K562 (cell line): ENCODE measurements around the gene GPR108. TPM values are rescaled to one million over a fixed set of nuclear protein-coding genes. Genes with fewer than 3 reads are reported as not detected.

Experiments
- ARID1B ChIP-seq: fragments of 450-650 bp; IDR thresholded peaks from 2 replicates; pipeline ENCODE4 v1.6.1; 2016; ENCODE audit warnings: antibody characterized with exemption, mild to moderate bottlenecking, inconsistent platforms
- CBFA2T2 ChIP-seq: fragments of 450-650 bp; conservative IDR thresholded peaks from 2 replicates; pipeline ENCODE4 v1.6.1; 2017; ENCODE audit warnings: mild to moderate bottlenecking
- CBFA2T3 ChIP-seq: fragments of 450-650 bp; IDR thresholded peaks from 2 replicates; pipeline ENCODE4 v1.6.1; 2017
- HSF4 ChIP-seq: fragments of 250-450 bp; sonication (Bioruptor Pico); IDR thresholded peaks from 2 replicates; pipeline ENCODE4 v2.1.2; 2022; ENCODE audit warnings: mild to moderate bottlenecking, moderate library complexity, borderline replicate concordance
- MEF2D ChIP-seq: conservative IDR thresholded peaks from 2 replicates; pipeline ENCODE4 v1.6.1; 2016; ENCODE audit warnings: low read depth, missing genetic modification characterization, missing compliant biosample characterization
- MYNN ChIP-seq, 2 experiments: sonication (generic); formaldehyde crosslinking in 1 of 2; IDR thresholded peaks; 2 replicates each; pipeline versions ENCODE4 v1.5.0 to v1.6.1; 2016 to 2020; ENCODE audit warnings: antibody characterized with exemption in 1 of 2, missing genetic modification reagents in 1 of 2
- OTX1 ChIP-seq: fragments of 450-650 bp; formaldehyde crosslinking; IDR thresholded peaks from 2 replicates; pipeline ENCODE4 v1.4.0; 2022; ENCODE audit warnings: mild to moderate bottlenecking
- RFX7 ChIP-seq: fragments of 250-450 bp; sonication (Bioruptor Pico); IDR thresholded peaks from 2 replicates; pipeline ENCODE4 v1.5.1; 2021; ENCODE audit warnings: mild to moderate bottlenecking
- SAFB ChIP-seq: fragments of 200-400 bp; formaldehyde crosslinking; IDR thresholded peaks from 2 replicates; pipeline ENCODE4 v1.6.1; 2017; ENCODE audit warnings: low read depth, low read length, borderline replicate concordance
- SPI1 ChIP-seq: IDR thresholded peaks from 2 replicates; pipeline ENCODE4 v1.6.1; 2011; ENCODE audit warnings: low read depth, low read length, control low read depth, borderline replicate concordance
- SREBF1 ChIP-seq: fragments of 150-350 bp; IDR thresholded peaks from 2 replicates; pipeline ENCODE4 v1.6.1; 2014; ENCODE audit warnings: antibody characterized with exemption, low read depth, low read length, borderline replicate concordance
- STAT5B ChIP-seq: fragments of 250-450 bp; sonication (Bioruptor Pico); IDR thresholded peaks from 2 replicates; pipeline ENCODE4 v1.8.0; 2021; ENCODE audit warnings: mild to moderate bottlenecking, inconsistent platforms
- ZNF280A ChIP-seq: fragments of 450-650 bp; IDR thresholded peaks from 2 replicates; pipeline ENCODE4 v1.6.1; 2018; ENCODE audit warnings: mild to moderate bottlenecking, low read depth; ENCODE audit not compliant: partially characterized antibody
- ZNF507 ChIP-seq: conservative IDR thresholded peaks from 2 replicates; pipeline ENCODE4 v1.6.1; 2017; ENCODE audit warnings: missing genetic modification characterization, missing compliant biosample characterization
- polyA plus RNA-seq, 8 experiments: library from polyadenylated mRNA; depleted of rRNA in 4 of 8; stranded (reverse) in 5 of 8; unstranded in 3 of 8; fragments of >200 nt; fragmentation: Nextera tagmentation in 2 of 8; fragmentation: Illumina TruSeq in 1 of 8; extraction: Ambion mirVana in 2 of 8; extraction: Trizol in 1 of 8; gene quantifications; 2 replicates each; pipeline versions ENCODE4 v1.2.1 to v1.2.3, GENCODE V29; 2011 to 2014; ENCODE audit warnings: inconsistent platforms in 1 of 8, missing spikeins in 1 of 8
- total RNA-seq, 7 experiments: library from RNA; depleted of rRNA in 6 of 7; stranded (reverse); fragments of >200 nt in 6 of 7; fragmentation: Illumina TruSeq in 2 of 7; extraction: Trizol in 2 of 7; gene quantifications; 2 replicates each; pipeline versions ENCODE4 v1.2.1 to v1.2.3, GENCODE V29; 2011 to 2021; ENCODE audit warnings: low replicate concordance in 1 of 7
- TF ChIP-seq, protein P1 (sequence below): fragments of 450-650 bp; IDR thresholded peaks from 2 replicates; pipeline ENCODE4 v1.6.1; 2016; ENCODE audit warnings: borderline replicate concordance
- TF ChIP-seq, protein P2 (sequence below): fragments of 200-800 bp; sonication (Bioruptor generic); IDR thresholded peaks from 2 replicates; pipeline ENCODE4 v1.6.1; 2016; ENCODE audit warnings: missing genetic modification characterization, missing compliant biosample characterization
- TF ChIP-seq, protein P3 (sequence below): fragments of 450-650 bp; IDR thresholded peaks from 2 replicates; pipeline ENCODE4 v1.6.1; 2017; ENCODE audit warnings: mild to moderate bottlenecking, moderate library complexity
- TF ChIP-seq, protein P4 (sequence below): conservative IDR thresholded peaks from 2 replicates; pipeline ENCODE4 v1.6.1; 2011; ENCODE audit warnings: low read depth, mild to moderate bottlenecking, low read length; ENCODE audit not compliant: control insufficient read depth

GPR108 gene
- total and polyA plus RNA-seq, 9 of the 15 experiments (the other 6 are each of a cell fraction or from before 2014, with no cell fraction given): 2.4 to 33.2 (median 24.4) TPM

DNA sequence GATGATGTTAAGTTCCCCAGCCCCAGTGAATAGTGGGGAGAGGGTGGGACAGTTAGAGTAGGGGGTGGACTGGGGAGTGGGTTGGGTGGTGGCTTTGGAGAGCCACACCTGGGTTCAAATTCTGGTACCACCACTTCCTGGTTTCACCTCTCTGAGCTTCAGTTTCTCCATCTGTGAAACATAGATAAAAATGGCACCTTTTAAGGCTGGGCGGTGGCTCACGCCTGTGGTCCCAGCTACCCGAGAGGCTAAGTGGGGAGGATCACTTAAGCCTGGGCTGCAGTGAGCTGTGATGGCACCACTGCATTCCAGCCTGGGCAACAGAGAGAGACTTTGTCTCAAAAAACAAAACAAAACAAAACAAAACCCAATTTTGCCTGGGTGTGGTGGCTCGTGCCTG, 41.0 kb upstream of the GPR108 start (continued):
- TF ChIP-seq, protein P1, sequence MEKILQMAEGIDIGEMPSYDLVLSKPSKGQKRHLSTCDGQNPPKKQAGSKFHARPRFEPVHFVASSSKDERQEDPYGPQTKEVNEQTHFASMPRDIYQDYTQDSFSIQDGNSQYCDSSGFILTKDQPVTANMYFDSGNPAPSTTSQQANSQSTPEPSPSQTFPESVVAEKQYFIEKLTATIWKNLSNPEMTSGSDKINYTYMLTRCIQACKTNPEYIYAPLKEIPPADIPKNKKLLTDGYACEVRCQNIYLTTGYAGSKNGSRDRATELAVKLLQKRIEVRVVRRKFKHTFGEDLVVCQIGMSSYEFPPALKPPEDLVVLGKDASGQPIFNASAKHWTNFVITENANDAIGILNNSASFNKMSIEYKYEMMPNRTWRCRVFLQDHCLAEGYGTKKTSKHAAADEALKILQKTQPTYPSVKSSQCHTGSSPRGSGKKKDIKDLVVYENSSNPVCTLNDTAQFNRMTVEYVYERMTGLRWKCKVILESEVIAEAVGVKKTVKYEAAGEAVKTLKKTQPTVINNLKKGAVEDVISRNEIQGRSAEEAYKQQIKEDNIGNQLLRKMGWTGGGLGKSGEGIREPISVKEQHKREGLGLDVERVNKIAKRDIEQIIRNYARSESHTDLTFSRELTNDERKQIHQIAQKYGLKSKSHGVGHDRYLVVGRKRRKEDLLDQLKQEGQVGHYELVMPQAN: no peak
- TF ChIP-seq MYNN (IDR thresholded peaks at IDR 0.05): no peak
- no peak for TF ChIP-seq MYNN (CRISPR knock-in tag; IDR thresholded peaks at IDR 0.05)
- no peak for TF ChIP-seq SREBF1
- no peak for TF ChIP-seq STAT5B (CRISPR knock-in tag)
- TF ChIP-seq CBFA2T2: peak; percentile 2; the same call in 1 of the 2 replicates
- TF ChIP-seq, protein P2, sequence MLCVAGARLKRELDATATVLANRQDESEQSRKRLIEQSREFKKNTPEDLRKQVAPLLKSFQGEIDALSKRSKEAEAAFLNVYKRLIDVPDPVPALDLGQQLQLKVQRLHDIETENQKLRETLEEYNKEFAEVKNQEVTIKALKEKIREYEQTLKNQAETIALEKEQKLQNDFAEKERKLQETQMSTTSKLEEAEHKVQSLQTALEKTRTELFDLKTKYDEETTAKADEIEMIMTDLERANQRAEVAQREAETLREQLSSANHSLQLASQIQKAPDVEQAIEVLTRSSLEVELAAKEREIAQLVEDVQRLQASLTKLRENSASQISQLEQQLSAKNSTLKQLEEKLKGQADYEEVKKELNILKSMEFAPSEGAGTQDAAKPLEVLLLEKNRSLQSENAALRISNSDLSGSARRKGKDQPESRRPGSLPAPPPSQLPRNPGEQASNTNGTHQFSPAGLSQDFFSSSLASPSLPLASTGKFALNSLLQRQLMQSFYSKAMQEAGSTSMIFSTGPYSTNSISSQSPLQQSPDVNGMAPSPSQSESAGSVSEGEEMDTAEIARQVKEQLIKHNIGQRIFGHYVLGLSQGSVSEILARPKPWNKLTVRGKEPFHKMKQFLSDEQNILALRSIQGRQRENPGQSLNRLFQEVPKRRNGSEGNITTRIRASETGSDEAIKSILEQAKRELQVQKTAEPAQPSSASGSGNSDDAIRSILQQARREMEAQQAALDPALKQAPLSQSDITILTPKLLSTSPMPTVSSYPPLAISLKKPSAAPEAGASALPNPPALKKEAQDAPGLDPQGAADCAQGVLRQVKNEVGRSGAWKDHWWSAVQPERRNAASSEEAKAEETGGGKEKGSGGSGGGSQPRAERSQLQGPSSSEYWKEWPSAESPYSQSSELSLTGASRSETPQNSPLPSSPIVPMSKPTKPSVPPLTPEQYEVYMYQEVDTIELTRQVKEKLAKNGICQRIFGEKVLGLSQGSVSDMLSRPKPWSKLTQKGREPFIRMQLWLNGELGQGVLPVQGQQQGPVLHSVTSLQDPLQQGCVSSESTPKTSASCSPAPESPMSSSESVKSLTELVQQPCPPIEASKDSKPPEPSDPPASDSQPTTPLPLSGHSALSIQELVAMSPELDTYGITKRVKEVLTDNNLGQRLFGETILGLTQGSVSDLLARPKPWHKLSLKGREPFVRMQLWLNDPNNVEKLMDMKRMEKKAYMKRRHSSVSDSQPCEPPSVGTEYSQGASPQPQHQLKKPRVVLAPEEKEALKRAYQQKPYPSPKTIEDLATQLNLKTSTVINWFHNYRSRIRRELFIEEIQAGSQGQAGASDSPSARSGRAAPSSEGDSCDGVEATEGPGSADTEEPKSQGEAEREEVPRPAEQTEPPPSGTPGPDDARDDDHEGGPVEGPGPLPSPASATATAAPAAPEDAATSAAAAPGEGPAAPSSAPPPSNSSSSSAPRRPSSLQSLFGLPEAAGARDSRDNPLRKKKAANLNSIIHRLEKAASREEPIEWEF (CRISPR knock-in tag): no peak
- TF ChIP-seq, protein P3, sequence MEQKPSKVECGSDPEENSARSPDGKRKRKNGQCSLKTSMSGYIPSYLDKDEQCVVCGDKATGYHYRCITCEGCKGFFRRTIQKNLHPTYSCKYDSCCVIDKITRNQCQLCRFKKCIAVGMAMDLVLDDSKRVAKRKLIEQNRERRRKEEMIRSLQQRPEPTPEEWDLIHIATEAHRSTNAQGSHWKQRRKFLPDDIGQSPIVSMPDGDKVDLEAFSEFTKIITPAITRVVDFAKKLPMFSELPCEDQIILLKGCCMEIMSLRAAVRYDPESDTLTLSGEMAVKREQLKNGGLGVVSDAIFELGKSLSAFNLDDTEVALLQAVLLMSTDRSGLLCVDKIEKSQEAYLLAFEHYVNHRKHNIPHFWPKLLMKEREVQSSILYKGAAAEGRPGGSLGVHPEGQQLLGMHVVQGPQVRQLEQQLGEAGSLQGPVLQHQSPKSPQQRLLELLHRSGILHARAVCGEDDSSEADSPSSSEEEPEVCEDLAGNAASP: no peak
- TF ChIP-seq, protein P4, sequence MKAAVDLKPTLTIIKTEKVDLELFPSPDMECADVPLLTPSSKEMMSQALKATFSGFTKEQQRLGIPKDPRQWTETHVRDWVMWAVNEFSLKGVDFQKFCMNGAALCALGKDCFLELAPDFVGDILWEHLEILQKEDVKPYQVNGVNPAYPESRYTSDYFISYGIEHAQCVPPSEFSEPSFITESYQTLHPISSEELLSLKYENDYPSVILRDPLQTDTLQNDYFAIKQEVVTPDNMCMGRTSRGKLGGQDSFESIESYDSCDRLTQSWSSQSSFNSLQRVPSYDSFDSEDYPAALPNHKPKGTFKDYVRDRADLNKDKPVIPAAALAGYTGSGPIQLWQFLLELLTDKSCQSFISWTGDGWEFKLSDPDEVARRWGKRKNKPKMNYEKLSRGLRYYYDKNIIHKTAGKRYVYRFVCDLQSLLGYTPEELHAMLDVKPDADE: no peak
- no peak for TF ChIP-seq MEF2D (tag)
- no peak for TF ChIP-seq RFX7 (CRISPR knock-in tag)
- no peak for TF ChIP-seq OTX1 (CRISPR knock-in tag)
- TF ChIP-seq SPI1: 0 out of 2 replicates have a peak, but pooled peaks have one; percentile 24
- TF ChIP-seq ZNF280A: no peak
- no peak for TF ChIP-seq ZNF507 (tag)
- TF ChIP-seq ARID1B: no peak; the same call in 1 of the 2 replicates
- peak; percentile 46; the same call in 1 of the 2 replicates for TF ChIP-seq CBFA2T3
- no peak for TF ChIP-seq SAFB
- TF ChIP-seq HSF4 (CRISPR knock-in tag): no peak
